Astrocyte (in vitro differentiated cells and primary cell): Measurements from ENCODE around the gene AK9.

Experiments
- CTCF ChIP-seq: IDR thresholded peaks from 2 replicates; pipeline ENCODE4 v1.5.1; 2011; ENCODE audit warnings: low read depth, mild to moderate bottlenecking, inconsistent platforms, low read length, moderate library complexity; ENCODE audit not compliant: insufficient read depth
- EZH2 ChIP-seq: IDR thresholded peaks from 2 replicates; pipeline ENCODE4 v1.6.1; 2012; ENCODE audit warnings: mild to moderate bottlenecking, low read length, inconsistent platforms; ENCODE audit not compliant: insufficient read depth

DNA sequence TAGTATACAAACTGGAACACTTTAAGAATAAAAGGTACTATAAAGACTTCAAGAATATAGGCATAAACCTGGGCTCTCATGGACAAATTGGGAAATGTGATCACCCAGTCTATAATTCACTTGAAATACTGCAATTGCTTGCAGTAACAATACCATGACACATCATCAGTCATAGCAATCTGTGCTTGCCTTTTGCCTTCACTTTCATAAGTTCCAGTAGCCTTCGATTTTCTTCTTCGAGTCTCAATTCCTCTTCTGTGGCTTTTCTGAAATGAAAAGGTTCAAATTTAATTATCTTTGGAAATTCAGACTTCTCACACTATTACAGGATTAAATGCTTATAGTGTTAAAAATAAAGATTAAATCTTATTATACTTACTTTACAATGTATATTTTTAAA is 111.6 kb downstream of the AK9 start:
- TF ChIP-seq CTCF (no peak), EZH2 (no peak)
